H1 (cell line): ENCODE results near the gene FOXK1. TPM values are rescaled to one million over a fixed set of nuclear protein-coding genes. Genes with fewer than 3 reads are reported as not detected.

Experiments used
- BACH1 ChIP-seq: IDR thresholded peaks from 2 replicates; pipeline ENCODE4 v1.6.1; 2012; ENCODE audit warnings: low read length, improper control_type of control experiment
- BCL11A ChIP-seq, 2 experiments: IDR thresholded peaks; one replicate each; pipeline ENCODE4 v1.6.1; 2011; ENCODE audit warnings: low read depth in 2 of 2, low read length in 2 of 2, mild to moderate bottlenecking in 2 of 2
- RXRA ChIP-seq: IDR thresholded peaks from 2 replicates; pipeline ENCODE4 v1.6.1; 2011; ENCODE audit warnings: low read depth, mild to moderate bottlenecking, low read length, moderate library complexity; ENCODE audit not compliant: insufficient read depth
- SAP30 ChIP-seq: fragments of 300-600 bp; sonication (generic); IDR thresholded peaks from 2 replicates; pipeline ENCODE4 v1.7.1; 2012; ENCODE audit warnings: low read length, moderate library complexity, mild to moderate bottlenecking, inconsistent platforms; ENCODE audit not compliant: insufficient read depth, insufficient replicate concordance
- SP4 ChIP-seq: IDR thresholded peaks from 2 replicates; pipeline ENCODE4 v1.6.1; 2012; ENCODE audit warnings: low read length, inconsistent platforms
- TAF7 ChIP-seq: optimal IDR thresholded peaks from 2 replicates; pipeline ENCODE3; 2011; ENCODE audit warnings: low read depth, mild to moderate bottlenecking, inconsistent platforms, low read length, moderate library complexity, borderline replicate concordance
- TEAD4 ChIP-seq: IDR thresholded peaks from 2 replicates; pipeline ENCODE4 v1.6.1; 2012; ENCODE audit warnings: low read depth, low read length, inconsistent platforms, mixed read lengths
- polyA plus RNA-seq, 7 experiments: library from polyadenylated mRNA; depleted of rRNA in 3 of 7; stranded (reverse) in 5 of 7; unstranded in 2 of 7; fragments of >200 nt in 5 of 7; fragments of 200-250 nt in 2 of 7; gene quantifications; 1 replicate in 5 of 7; 2 replicates in 1 of 7; 4 replicates in 1 of 7; pipeline versions ENCODE4 v1.2.1 to v1.2.3, GENCODE V29; 2011 to 2013; ENCODE audit warnings: missing spikeins in 2 of 7, mixed read lengths in 2 of 7
- total RNA-seq: library from RNA; stranded (reverse); fragmentation: NEBNext Ultra II Directional; extraction: Animal tissue kit (Norgen Biotek cat#: 25700); gene quantifications from 2 replicates; pipeline ENCODE4 v1.2.1, GENCODE V29; 2021

Gene FOXK1
- total and polyA plus RNA-seq, 2 of the 8 experiments (the other 6 are each of a cell fraction or from before 2014, with no cell fraction given) = 2.0 to 8.5 TPM

- TF ChIP-seq SAP30 = no peak
- TF ChIP-seq BCL11A (IDR thresholded peaks at IDR 0.05; ENCODE audit: low read depth in 2 of 2, low read length in 2 of 2) = no peak
- no peak for TF ChIP-seq SP4
- TF ChIP-seq TAF7 = no peak
- no peak for TF ChIP-seq BACH1
- no peak for TF ChIP-seq TEAD4
- TF ChIP-seq RXRA = no peak
Measured at GRCh38 chr7:4760952-4761351, 78.9 kb downstream of the FOXK1 start (continued).
